ENCODE measurements around the gene KLHL18.

KLHL18 gene

DNA sequence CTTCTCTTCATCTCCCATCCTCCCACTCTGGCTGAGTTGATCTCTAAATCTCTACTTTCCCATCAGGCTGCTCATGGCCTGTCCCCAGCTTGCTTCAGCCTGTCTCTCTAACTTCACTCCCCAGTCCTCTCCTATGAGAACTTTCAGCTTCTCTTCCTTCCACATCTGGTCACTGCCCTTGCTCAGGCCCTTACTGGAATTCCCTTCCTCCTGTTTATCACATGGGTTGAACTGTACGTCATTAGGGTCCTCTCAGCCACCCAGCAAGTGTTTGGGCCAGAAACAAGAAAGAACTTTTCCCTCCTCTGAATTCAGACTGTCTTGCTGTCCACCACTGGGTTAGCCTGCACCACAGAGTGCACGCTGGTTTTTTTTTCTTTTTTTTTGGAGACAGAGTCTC is 103.1 kb downstream of the KLHL18 start:
- TF ChIP-seq FOXP2 (optimal IDR thresholded peaks at IDR 0.05; ENCODE audit: borderline replicate concordance, extremely low read depth, extremely low read length, insufficient read depth): no peak
- TF ChIP-seq, protein P1, sequence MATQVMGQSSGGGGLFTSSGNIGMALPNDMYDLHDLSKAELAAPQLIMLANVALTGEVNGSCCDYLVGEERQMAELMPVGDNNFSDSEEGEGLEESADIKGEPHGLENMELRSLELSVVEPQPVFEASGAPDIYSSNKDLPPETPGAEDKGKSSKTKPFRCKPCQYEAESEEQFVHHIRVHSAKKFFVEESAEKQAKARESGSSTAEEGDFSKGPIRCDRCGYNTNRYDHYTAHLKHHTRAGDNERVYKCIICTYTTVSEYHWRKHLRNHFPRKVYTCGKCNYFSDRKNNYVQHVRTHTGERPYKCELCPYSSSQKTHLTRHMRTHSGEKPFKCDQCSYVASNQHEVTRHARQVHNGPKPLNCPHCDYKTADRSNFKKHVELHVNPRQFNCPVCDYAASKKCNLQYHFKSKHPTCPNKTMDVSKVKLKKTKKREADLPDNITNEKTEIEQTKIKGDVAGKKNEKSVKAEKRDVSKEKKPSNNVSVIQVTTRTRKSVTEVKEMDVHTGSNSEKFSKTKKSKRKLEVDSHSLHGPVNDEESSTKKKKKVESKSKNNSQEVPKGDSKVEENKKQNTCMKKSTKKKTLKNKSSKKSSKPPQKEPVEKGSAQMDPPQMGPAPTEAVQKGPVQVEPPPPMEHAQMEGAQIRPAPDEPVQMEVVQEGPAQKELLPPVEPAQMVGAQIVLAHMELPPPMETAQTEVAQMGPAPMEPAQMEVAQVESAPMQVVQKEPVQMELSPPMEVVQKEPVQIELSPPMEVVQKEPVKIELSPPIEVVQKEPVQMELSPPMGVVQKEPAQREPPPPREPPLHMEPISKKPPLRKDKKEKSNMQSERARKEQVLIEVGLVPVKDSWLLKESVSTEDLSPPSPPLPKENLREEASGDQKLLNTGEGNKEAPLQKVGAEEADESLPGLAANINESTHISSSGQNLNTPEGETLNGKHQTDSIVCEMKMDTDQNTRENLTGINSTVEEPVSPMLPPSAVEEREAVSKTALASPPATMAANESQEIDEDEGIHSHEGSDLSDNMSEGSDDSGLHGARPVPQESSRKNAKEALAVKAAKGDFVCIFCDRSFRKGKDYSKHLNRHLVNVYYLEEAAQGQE (IDR thresholded peaks at IDR 0.05; ENCODE audit: insufficient read depth in 1 of 2, low read depth in 2 of 2, low read length in 2 of 2): no peak
- TF ChIP-seq SIN3A (IDR thresholded peaks at IDR 0.05; ENCODE audit: borderline replicate concordance, insufficient read depth, low read length): no peak

DNA sequence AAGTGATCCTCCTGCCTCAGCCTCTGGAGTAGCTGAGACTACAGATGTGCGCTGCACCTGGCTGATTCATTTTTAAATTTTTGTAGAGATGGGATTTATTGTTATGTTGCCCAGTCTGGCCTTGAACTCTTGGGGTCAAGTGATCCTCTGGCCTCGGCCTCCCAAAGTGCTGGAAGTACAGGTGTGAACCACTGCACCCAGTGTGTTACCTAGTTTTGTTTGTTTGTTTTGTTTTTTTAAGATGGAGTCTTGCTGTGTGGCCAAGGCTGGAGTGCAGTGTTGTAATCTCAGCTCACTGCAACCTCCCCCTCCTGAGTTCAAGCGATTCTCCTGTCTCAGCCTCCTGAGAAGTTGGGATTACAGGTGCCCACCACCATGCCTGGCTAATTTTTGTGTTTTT is 110.2 kb downstream of the KLHL18 start:
- TF ChIP-seq FOXP2 (optimal IDR thresholded peaks at IDR 0.05; ENCODE audit: borderline replicate concordance, extremely low read depth, extremely low read length, insufficient read depth): no peak
- no peak for TF ChIP-seq POLR2AphosphoS5 (IDR thresholded peaks at IDR 0.05; ENCODE audit: low read depth, low read length)
- no peak for TF ChIP-seq TAF1 (IDR thresholded peaks at IDR 0.05; ENCODE audit: borderline replicate concordance, insufficient read depth, low read length)
- no peak for TF ChIP-seq SIN3A (IDR thresholded peaks at IDR 0.05; ENCODE audit: borderline replicate concordance, insufficient read depth, low read length)
- TF ChIP-seq, protein P1 (IDR thresholded peaks at IDR 0.05; ENCODE audit: insufficient read depth in 1 of 2, low read depth in 2 of 2, low read length in 2 of 2): no peak

DNA sequence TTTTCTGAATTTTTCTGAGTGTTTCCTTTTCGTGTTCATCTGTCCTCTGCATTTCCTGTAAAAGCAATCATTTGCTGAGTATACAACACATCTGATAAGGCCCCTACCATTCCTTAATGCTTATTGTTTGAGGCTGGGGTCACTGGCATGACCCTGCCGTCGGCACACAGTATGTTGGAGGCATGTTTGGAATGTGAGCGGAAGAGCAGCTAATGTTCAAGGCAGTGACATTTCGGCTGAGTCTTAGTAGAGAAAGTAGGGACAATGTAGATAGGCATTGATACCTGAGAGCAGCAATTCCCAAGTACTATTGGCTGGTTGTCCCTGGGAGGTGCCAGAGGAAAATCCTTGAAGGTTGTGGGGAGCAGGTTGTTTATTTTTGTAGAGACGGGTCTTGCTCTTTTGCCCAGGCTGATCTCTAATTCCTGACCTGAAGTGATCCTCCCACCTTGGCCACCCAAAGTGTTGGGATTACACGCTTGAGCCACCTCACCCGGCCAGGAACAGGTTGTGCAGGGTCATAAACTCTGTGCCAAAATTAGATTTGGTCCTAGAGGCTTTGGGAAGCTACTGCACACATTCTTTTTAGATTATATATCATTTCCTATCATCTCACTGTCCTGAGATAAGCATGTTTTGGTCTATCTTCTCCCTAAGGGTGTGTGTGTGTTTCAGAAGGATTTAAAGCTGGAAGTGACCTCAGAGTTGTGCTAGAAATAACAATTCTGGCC is 111.6 kb downstream of the KLHL18 start:
- TF ChIP-seq, protein P1 (IDR thresholded peaks at IDR 0.05; ENCODE audit: insufficient read depth in 1 of 2, low read depth in 2 of 2, low read length in 2 of 2): no peak
- TF ChIP-seq TAF1 (IDR thresholded peaks at IDR 0.05; ENCODE audit: borderline replicate concordance, insufficient read depth, low read length): no peak
- TF ChIP-seq FOXP2 (optimal IDR thresholded peaks at IDR 0.05; ENCODE audit: borderline replicate concordance, extremely low read depth, extremely low read length, insufficient read depth): no peak
- no peak for TF ChIP-seq SIN3A (IDR thresholded peaks at IDR 0.05; ENCODE audit: borderline replicate concordance, insufficient read depth, low read length)

DNA sequence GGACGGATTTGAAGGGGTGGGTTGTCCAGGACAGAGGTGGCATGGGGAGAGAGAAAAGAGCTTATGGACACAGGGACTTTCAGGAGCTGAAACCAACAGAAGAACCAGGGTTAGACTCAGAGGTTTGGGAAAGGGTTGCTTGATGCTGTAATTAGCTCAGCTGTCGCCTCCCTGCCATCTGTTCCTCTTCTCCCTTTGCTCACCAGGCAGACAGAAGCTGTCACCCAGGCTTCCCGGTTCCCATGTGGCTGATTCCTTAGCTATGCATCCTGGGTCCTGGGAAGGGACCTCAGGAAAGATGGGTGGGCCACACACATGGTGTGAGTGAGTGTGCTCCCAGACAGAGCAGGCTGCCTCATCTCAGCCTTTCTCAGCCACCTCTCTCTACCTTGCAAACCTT is 112.1 kb downstream of the KLHL18 start:
- TF ChIP-seq SIN3A (IDR thresholded peaks at IDR 0.05; ENCODE audit: borderline replicate concordance, insufficient read depth, low read length) (no peak), TAF1 (IDR thresholded peaks at IDR 0.05; ENCODE audit: borderline replicate concordance, insufficient read depth, low read length) (no peak), POLR2AphosphoS5 (IDR thresholded peaks at IDR 0.05; ENCODE audit: low read depth, low read length) (no peak), FOXP2 (optimal IDR thresholded peaks at IDR 0.05; ENCODE audit: borderline replicate concordance, extremely low read depth, extremely low read length, insufficient read depth) (no peak)
- TF ChIP-seq, protein P1 (IDR thresholded peaks at IDR 0.05; ENCODE audit: insufficient read depth in 1 of 2, low read depth in 2 of 2, low read length in 2 of 2): no peak

All from PFSK-1 (cell line).